Esophagus muscularis mucosa (tissue), 4 donors: ENCODE results near the gene UCHL3. TPM values are rescaled to one million over a fixed set of nuclear protein-coding genes. Genes with fewer than 3 reads are reported as not detected.

ENCODE experiments used
- DNase-seq: peaks from one replicate; pipeline ENCODE4 v3.0.0-alpha.2; 2017; ENCODE audit errors: extremely low spot score
- H3K27ac ChIP-seq, 4 donors: fragments of 200-600 bp; sonication (generic); replicated peaks in 1 of 4; 1 replicate in 3 of 4; 2 replicates in 1 of 4; pipeline ENCODE4 v1.5.1; 2016 to 2019; ENCODE audit warnings: mild to moderate bottlenecking in 1 of 4
- H3K27me3 ChIP-seq, 4 donors: fragments of 200-600 bp; sonication (generic); one replicate each; pipeline versions ENCODE4 v1.5.1 to v1.6.0; 2016 to 2019
- H3K36me3 ChIP-seq, 4 donors: fragments of 200-600 bp; sonication (generic); one replicate each; pipeline ENCODE4 v1.5.1; 2016 to 2019
- H3K4me1 ChIP-seq, 4 donors: fragments of 200-600 bp; sonication (generic); one replicate each; pipeline ENCODE4 v1.5.1; 2016 to 2019
- H3K4me3 ChIP-seq, 4 donors: fragments of 200-600 bp; sonication (generic); 1 replicate in 2 of 4; 2 replicates in 2 of 4; pipeline ENCODE4 v1.5.1; 2016 to 2019; ENCODE audit warnings: mild to moderate bottlenecking in 4 of 4, moderate library complexity in 1 of 4
- H3K9me3 ChIP-seq, 4 donors: fragments of 200-600 bp; sonication (generic); 1 replicate in 3 of 4; 2 replicates in 1 of 4; pipeline ENCODE4 v1.5.1; 2016 to 2019
- CTCF ChIP-seq, 3 experiments: fragments of 200-600 bp in 2 of 3; fragments of 450-650 bp in 1 of 3; sonication (generic) in 2 of 3; IDR thresholded peaks; one replicate each; pipeline ENCODE4 v1.5.1; 2017 to 2019; ENCODE audit warnings: antibody characterized with exemption in 3 of 3, mild to moderate bottlenecking in 2 of 3, moderate library complexity in 1 of 3
- EP300 ChIP-seq: sonication (generic); formaldehyde crosslinking; IDR thresholded peaks from one replicate; pipeline ENCODE4 v1.6.1; 2017; ENCODE audit warnings: antibody characterized with exemption
- POLR2A ChIP-seq: fragments of 450-650 bp; IDR thresholded peaks from one replicate; pipeline ENCODE4 v1.6.1; 2017; ENCODE audit warnings: antibody characterized with exemption, moderate library complexity, mild to moderate bottlenecking, low read depth
- POLR2AphosphoS5 ChIP-seq, 2 donors: sonication (generic); formaldehyde crosslinking; IDR thresholded peaks; one replicate each; pipeline ENCODE4 v1.6.1; 2017; ENCODE audit warnings: antibody characterized with exemption in 2 of 2
- WGBS: methylation state at CpG from one replicate; pipeline ENCODE4 v1.1.5; 2018; 5-methylcytosine and 5-hydroxymethylcytosine counted together
- intact Hi-C: fragments of 100-400 bp; cut with DNase I; formaldehyde crosslinking; loops from one replicate; pipeline ENCODE4 v1.15.1; 2023
- total RNA-seq, 4 donors: library from RNA; depleted of rRNA; stranded (reverse); fragments of >200 nt; gene quantifications; one replicate each; pipeline versions ENCODE4 v1.1.0 to v1.2.1, GENCODE V29; 2016

Gene UCHL3
- total RNA-seq, 4 donors from 2014 or later: 11.2 to 32.3 (median 23.5) TPM

GRCh38 chr13:75514080-75514995 lies 35.3 kb upstream of the UCHL3 start:
- H3K27ac ChIP-seq: no peak overlapping the region
- TF ChIP-seq POLR2AphosphoS5 (IDR thresholded peaks at IDR 0.05) (no peak), EP300 (no peak), POLR2A (no peak), CTCF (IDR thresholded peaks at IDR 0.05) (no peak)
- no peaks in the 10 kb centered on the region for H3K27me3 ChIP-seq
- no peaks in the 10 kb centered on the region for H3K9me3 ChIP-seq
- intact Hi-C loops: no loop called here
- H3K4me1 ChIP-seq: no peaks in the 10 kb centered on the region
- no peaks in the 10 kb centered on the region for H3K36me3 ChIP-seq
- H3K4me3 ChIP-seq: no peak overlapping the region
- no peak for DNase-seq
- whole genome bisulfite sequencing: 83% methylated on average over 3 of the region's 3 CpGs

- intact Hi-C loops: no loop called here
- Histone ChIP-seq H3K27ac (no peak overlapping the region), H3K36me3 (no peaks in the 10 kb centered on the region), H3K4me1 (no peaks in the 10 kb centered on the region), H3K4me3 (no peak overlapping the region), H3K9me3 (no peaks in the 10 kb centered on the region), H3K27me3 (no peaks in the 10 kb centered on the region)
- no peak for TF ChIP-seq POLR2A
- no peak for TF ChIP-seq EP300
- no peak for TF ChIP-seq POLR2AphosphoS5 (IDR thresholded peaks at IDR 0.05)
- TF ChIP-seq CTCF (IDR thresholded peaks at IDR 0.05): no peak
- WGBS: 98% methylated on average over 8 of the region's 30 CpGs
- no peak for DNase-seq
Observed at GRCh38 chr13:75518439-75519088, 31.0 kb upstream of the UCHL3 start.

GRCh38 chr13:75521956-75522355 lies 27.6 kb upstream of the UCHL3 start:
- WGBS: 76% methylated on average over 3 of the region's 3 CpGs
- peaks cover 6 to 18% (median 13%) of the 10 kb centered on the region in 4 donors for H3K36me3 ChIP-seq
- TF ChIP-seq POLR2AphosphoS5 (IDR thresholded peaks at IDR 0.05): no peak
- no peak overlapping the region for H3K4me3 ChIP-seq
- no peaks in the 10 kb centered on the region for H3K4me1 ChIP-seq
- H3K9me3 ChIP-seq: no peaks in the 10 kb centered on the region
- no peak for DNase-seq
- H3K27ac ChIP-seq: no peak overlapping the region
- intact Hi-C loops: no loop called here
- H3K27me3 ChIP-seq: no peaks in the 10 kb centered on the region

GRCh38 chr13:75530549-75530961 lies 19.0 kb upstream of the UCHL3 start:
- TF ChIP-seq POLR2AphosphoS5 (IDR thresholded peaks at IDR 0.05) (no peak), CTCF (IDR thresholded peaks at IDR 0.05) (no peak), POLR2A (no peak), EP300 (no peak)
- H3K27me3 ChIP-seq: no peaks in the 10 kb centered on the region
- intact Hi-C loops: no loop called here
- peaks cover 7 to 40% (median 19%) of the 10 kb centered on the region in 4 donors for H3K36me3 ChIP-seq
- H3K4me3 ChIP-seq: no peak overlapping the region
- DNase-seq: no peak
- no peaks in the 10 kb centered on the region for H3K9me3 ChIP-seq
- peaks cover 0 to 17% (median 9%) of the 10 kb centered on the region in 4 donors for H3K4me1 ChIP-seq
- no peak overlapping the region for H3K27ac ChIP-seq

DNA sequence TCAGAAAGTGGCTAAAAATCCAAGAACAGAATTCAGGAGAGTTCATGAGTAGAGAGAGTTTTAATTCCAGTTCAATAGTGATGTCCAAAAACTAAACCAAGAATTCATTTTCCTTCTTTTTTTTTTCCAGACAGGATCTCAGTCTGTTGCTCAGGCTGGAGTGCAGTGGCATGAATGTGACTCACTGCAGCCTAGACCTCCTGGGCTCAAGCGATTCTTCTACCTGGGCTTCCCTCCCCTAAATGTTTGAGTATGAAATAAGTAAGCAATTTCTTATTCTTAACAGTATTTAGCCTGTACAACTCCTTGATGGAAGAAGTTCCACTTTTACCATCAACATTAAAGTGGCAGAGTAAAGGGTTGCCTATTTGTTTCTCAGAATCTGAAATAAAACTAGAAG lies 15.7 kb upstream of the UCHL3 start:
- TF ChIP-seq POLR2AphosphoS5 (IDR thresholded peaks at IDR 0.05): no peak
- TF ChIP-seq POLR2A: no peak
- TF ChIP-seq CTCF (IDR thresholded peaks at IDR 0.05): no peak
- no peak for TF ChIP-seq EP300
- intact Hi-C loops: no loop called here

More for the DNA sequence above, 15.7 kb upstream of the UCHL3 start:
- no peak for DNase-seq
- peaks cover 9 to 39% (median 27%) of the 10 kb centered on the region in 4 donors for H3K4me1 ChIP-seq
- WGBS: 79% methylated on average over 1 of the region's 1 CpG
- H3K9me3 ChIP-seq: no peaks in the 10 kb centered on the region
- peaks cover 0 to 18% (median 9%) of the 10 kb centered on the region in 4 donors for H3K36me3 ChIP-seq
- no peak overlapping the region for H3K27ac ChIP-seq
- no peak overlapping the region for H3K4me3 ChIP-seq
- no peaks in the 10 kb centered on the region for H3K27me3 ChIP-seq
